Common myeloid progenitor, CD34-positive (primary cell): ENCODE measurements around the gene PPP1R37.

ENCODE experiments used
- CTCF ChIA-PET: fragments of 350-600 bp; sonication (Branson Sonifier 250); formaldehyde crosslinking; loops from one replicate; lab custom pipeline; 2021; ENCODE audit warnings: antibody characterized with exemption; lab: Charles Lee
- POLR2A ChIA-PET: fragments of 350-600 bp; sonication (Branson Sonifier 250); formaldehyde crosslinking; loops from one replicate; lab custom pipeline; 2021; ENCODE audit warnings: antibody characterized with exemption; lab: Charles Lee
- DNase-seq, 3 donors: peaks; one replicate each; pipeline versions ENCODE4 v3.0.0 to v3.0.0-alpha.2; 2013
- H3K27ac ChIP-seq, 2 experiments: 1 replicate in 1 of 2; 2 replicates in 1 of 2; pipeline ENCODE4 v1.7.0; 2013; ENCODE audit warnings: inconsistent platforms in 2 of 2, low read length in 2 of 2, mild to moderate bottlenecking in 2 of 2, low read depth in 1 of 2, moderate library complexity in 1 of 2; ENCODE audit not compliant: severe bottlenecking in 2 of 2, insufficient read depth in 1 of 2, poor library complexity in 1 of 2
- H3K27me3 ChIP-seq, 5 experiments: replicated peaks in 2 of 5; 1 replicate in 3 of 5; 2 replicates in 2 of 5; pipeline versions ENCODE4 v1.6.1 to v1.7.0; 2013; ENCODE audit warnings: low read length in 4 of 5, mild to moderate bottlenecking in 2 of 5, moderate library complexity in 2 of 5, inconsistent platforms in 1 of 5; ENCODE audit not compliant: insufficient read depth in 5 of 5, control insufficient read depth in 4 of 5
- H3K36me3 ChIP-seq, 4 experiments: 1 replicate in 2 of 4; 2 replicates in 2 of 4; pipeline versions ENCODE4 v1.6.1 to v1.7.0; 2013; ENCODE audit warnings: low read length in 3 of 4, control low read depth in 1 of 4, mild to moderate bottlenecking in 1 of 4; ENCODE audit not compliant: control insufficient read depth in 4 of 4, insufficient read depth in 4 of 4
- H3K4me1 ChIP-seq, 4 experiments: 1 replicate in 3 of 4; 2 replicates in 1 of 4; pipeline versions ENCODE4 v1.6.1 to v1.7.1; 2013; ENCODE audit warnings: low read length in 3 of 4, mild to moderate bottlenecking in 3 of 4, control low read depth in 1 of 4, inconsistent platforms in 1 of 4, moderate library complexity in 1 of 4; ENCODE audit not compliant: control insufficient read depth in 4 of 4, insufficient read depth in 4 of 4; ENCODE audit errors: control extremely low read depth in 1 of 4
- H3K4me3 ChIP-seq, 7 experiments: 1 replicate in 4 of 7; 2 replicates in 3 of 7; pipeline versions ENCODE4 v1.5.1 to v1.7.0; 2013; ENCODE audit warnings: mild to moderate bottlenecking in 7 of 7, low read length in 6 of 7, moderate library complexity in 6 of 7, inconsistent platforms in 2 of 7, low read depth in 2 of 7, control low read depth in 1 of 7; ENCODE audit not compliant: insufficient read depth in 4 of 7, control insufficient read depth in 1 of 7; ENCODE audit errors: extremely low read depth in 1 of 7
- H3K9me3 ChIP-seq, 5 experiments: 1 replicate in 4 of 5; 2 replicates in 1 of 5; pipeline versions ENCODE4 v1.6.1 to v1.7.1; 2013; ENCODE audit warnings: low read length in 4 of 5, mild to moderate bottlenecking in 2 of 5, inconsistent platforms in 1 of 5, low read depth in 1 of 5, moderate library complexity in 1 of 5; ENCODE audit not compliant: control insufficient read depth in 4 of 5, insufficient read depth in 2 of 5; ENCODE audit errors: control extremely low read depth in 1 of 5
- WGBS: methylation state at CpG from one replicate; pipeline ENCODE4 v1.1.5; 2013; ENCODE audit not compliant: insufficient coverage; 5-methylcytosine and 5-hydroxymethylcytosine counted together

The PPP1R37 gene

DNA sequence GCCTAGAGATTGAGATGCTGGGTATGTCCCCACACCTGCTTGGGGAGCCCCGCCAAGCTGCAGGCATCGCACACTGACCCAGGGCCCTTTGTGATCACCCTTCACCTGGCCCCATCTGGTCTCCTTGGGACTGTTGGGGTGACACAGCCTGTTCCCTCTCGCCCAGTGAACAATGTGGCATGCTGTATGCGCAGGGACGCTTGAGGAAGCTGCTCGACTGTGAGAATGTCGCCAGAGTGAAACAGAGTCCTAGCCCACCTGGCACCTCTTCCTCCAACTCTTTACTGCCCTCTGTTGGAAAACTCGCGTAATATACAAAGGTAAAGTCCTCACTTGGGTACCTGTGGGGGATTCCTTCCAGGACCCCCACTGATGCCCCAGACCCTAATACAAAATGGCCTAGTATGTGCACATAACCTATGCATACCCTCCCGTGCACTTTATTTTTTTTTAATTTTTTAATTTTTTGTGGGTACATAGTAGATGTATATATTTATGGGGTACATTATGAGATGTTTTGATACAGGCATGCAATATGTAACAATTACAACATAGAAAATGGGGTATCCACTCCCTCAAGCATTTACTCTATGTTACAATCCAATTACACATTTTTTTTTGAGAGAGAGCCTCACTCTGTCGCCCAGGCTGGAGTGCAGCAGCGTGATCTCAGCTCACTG, 94.6 kb downstream of the PPP1R37 start:
- Histone ChIP-seq H3K36me3 (no peaks in the 10 kb centered on the region), H3K27me3 (no peaks in the 10 kb centered on the region), H3K4me3 (no peak overlapping the region), H3K4me1 (peaks cover 0 to 14% (median 11%) of the 10 kb centered on the region in 4 experiments), H3K27ac (no peak overlapping the region), H3K9me3 (no peaks in the 10 kb centered on the region)
- peak; percentile 42 to 67 (median 62) for DNase-seq
- POLR2A ChIA-PET = no interaction called here
- CTCF ChIA-PET = interaction anchor here (0.7 to 2.6 kb wide), 7 partner anchors 8 to 108 kb away, joined by 3 to 15 read pairs (median 4); partner anchors contain the start of gene GEMIN7
- WGBS = 47% methylated on average over 9 of the region's 12 CpGs

DNA sequence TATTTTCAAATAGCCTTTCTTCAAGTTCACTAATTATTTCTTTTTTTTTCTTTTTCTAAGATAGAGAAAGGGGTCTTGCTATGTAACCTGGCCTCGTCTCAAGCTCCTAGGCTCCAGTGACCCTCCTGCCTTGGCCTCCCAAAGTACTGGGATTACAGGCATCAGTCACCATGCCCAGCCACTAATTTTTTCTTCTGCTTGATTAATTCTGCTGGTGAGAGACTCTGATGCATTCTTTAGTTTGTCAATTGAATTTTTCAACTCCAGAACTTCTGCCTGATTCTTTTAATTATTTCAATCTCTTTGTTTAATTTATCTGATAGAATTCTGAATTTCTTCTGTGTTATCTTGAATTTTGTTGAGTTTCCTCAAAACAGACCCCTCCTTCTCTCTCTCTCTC, 97.0 kb downstream of the PPP1R37 start:
- Histone ChIP-seq H3K27ac (no peak overlapping the region), H3K4me1 (peaks cover 0 to 7% (median 5%) of the 10 kb centered on the region in 4 experiments), H3K9me3 (no peaks in the 10 kb centered on the region), H3K27me3 (no peaks in the 10 kb centered on the region), H3K4me3 (no peak overlapping the region), H3K36me3 (no peaks in the 10 kb centered on the region)
- no peak for DNase-seq
- CTCF ChIA-PET = no interaction called here
- POLR2A ChIA-PET = no interaction called here
- WGBS = no CpG with 5 or more reads among the region's 1 CpG

DNA sequence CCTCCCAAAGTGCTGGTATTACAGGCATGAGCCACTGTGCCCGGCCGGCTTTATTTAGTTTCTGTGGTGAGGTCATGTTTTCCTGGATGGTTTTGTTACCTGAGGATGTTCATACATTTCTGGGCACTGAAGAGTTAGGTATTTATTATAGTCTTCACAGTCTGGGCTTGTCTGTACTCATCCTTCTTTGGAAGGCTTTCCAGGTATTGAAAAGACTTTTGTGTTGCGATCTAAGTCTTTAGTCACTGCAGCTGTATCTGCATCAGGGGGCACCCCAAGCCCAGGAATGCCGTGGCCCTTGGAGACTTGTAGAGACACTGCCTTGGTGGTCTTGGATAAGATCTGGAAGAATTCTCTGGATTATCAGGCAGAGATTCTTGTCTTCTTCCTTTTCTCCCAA, 98.4 kb downstream of the PPP1R37 start:
- Histone ChIP-seq H3K27me3 (no peaks in the 10 kb centered on the region), H3K36me3 (no peaks in the 10 kb centered on the region), H3K4me3 (no peak overlapping the region), H3K9me3 (no peaks in the 10 kb centered on the region), H3K27ac (no peak overlapping the region), H3K4me1 (peaks cover 0 to 4% (median 3%) of the 10 kb centered on the region in 4 experiments)
- CTCF ChIA-PET = no interaction called here
- POLR2A ChIA-PET = no interaction called here
- WGBS = 88% methylated on average over 4 of the region's 4 CpGs
- no peak for DNase-seq

DNA sequence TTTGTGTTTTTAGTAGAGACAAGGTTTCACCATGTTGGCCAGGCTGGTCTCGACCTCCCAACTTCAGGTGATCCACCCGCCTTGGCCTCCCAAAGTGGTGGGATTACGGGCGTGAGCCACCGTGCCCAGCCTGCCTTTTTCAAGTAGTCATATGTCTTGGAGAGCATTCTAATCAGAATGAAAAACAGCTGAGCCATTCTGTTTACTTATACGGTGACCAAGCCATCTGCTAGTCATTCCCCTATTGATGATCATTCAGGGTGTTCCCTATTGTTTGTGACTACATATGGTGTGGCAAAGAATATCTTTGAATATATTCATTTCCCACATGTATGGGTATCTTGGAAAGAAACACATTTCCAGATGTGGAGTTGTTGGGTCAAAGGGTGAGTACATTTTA, 102.8 kb downstream of the PPP1R37 start:
- POLR2A ChIA-PET = no interaction called here

More for the DNA sequence above, 102.8 kb downstream of the PPP1R37 start:
- Histone ChIP-seq H3K4me1 (no peaks in the 10 kb centered on the region), H3K9me3 (no peaks in the 10 kb centered on the region), H3K4me3 (no peak overlapping the region), H3K36me3 (no peaks in the 10 kb centered on the region), H3K27me3 (peaks cover 0 to 3% (median 0%) of the 10 kb centered on the region in 5 experiments), H3K27ac (no peak overlapping the region)
- CTCF ChIA-PET = interaction anchor here (0.8 to 1.2 kb wide), 2 partner anchors 9 to 47 kb away, joined by 3 to 4 read pairs; no protein-coding TSS in a partner anchor
- DNase-seq = no peak
- WGBS = 100% methylated on average over 1 of the region's 6 CpGs
